NB4 (cell line): ENCODE results near the gene ZNF791.
"Not testable (repeated sequence)": the region's sequence is repeated elsewhere in the genome, so short reads cannot be mapped to it uniquely, and the experiment has no call there.

Experiments
- DNase-seq: peaks from one replicate; pipeline ENCODE4 v3.0.0; 2010; ENCODE audit warnings: low read depth
- H3K4me3 ChIP-seq: one replicate; pipeline ENCODE4 v1.5.1; 2011; ENCODE audit warnings: mild to moderate bottlenecking, low read depth, low read length, moderate library complexity
- CTCF ChIP-seq: IDR thresholded peaks from one replicate; pipeline ENCODE4 v1.5.1; 2012; ENCODE audit warnings: low read depth, low read length
- MAX ChIP-seq: IDR thresholded peaks from 2 replicates; pipeline ENCODE4 v1.6.1; 2011; ENCODE audit warnings: low read depth, low read length
- MYC ChIP-seq: IDR thresholded peaks from 2 replicates; pipeline ENCODE4 v1.6.1; 2011; ENCODE audit warnings: low read depth, low read length
- POLR2A ChIP-seq: IDR thresholded peaks from 2 replicates; pipeline ENCODE4 v1.6.1; 2011; ENCODE audit warnings: mild to moderate bottlenecking; ENCODE audit not compliant: insufficient read length; ENCODE audit errors: extremely low read depth

ZNF791 gene

GRCh38 chr19:12610540-12611360 is at the start of gene ZNF791, which contains the start of gene ZNF490:
Gene ZNF791 (plus strand): TSS chr19:12610920. CDS start chr19:12611080, 160 bp downstream.
Gene ZNF490 (minus strand): TSS chr19:12610813. CDS start chr19:12610680, 133 bp downstream.
- TF ChIP-seq CTCF (no peak), POLR2A (peak; percentile 91), MYC (peak; percentile 71), MAX (peak; percentile 48)
- H3K4me3 ChIP-seq, result peak within 1 kb of the TSS; percentile 99
- peak; percentile 96 for DNase-seq

- DNase-seq, result peak; percentile 85
- TF ChIP-seq MYC, result no peak
- TF ChIP-seq CTCF, result peak; percentile 96
- 0 out of 2 replicates have a peak, but pooled peaks have one; percentile 31 for TF ChIP-seq MAX
- TF ChIP-seq POLR2A, result no peak
- H3K4me3 ChIP-seq, result no peak overlapping the region
Observed at GRCh38 chr19:12564016-12564664, 46.6 kb upstream of the ZNF791 start.

GRCh38 chr19:12566380-12566779 is 44.3 kb upstream of the ZNF791 start:
- H3K4me3 ChIP-seq, DNase-seq: not testable (repeated sequence)

- H3K4me3 ChIP-seq, result no peak overlapping the region
- TF ChIP-seq MYC, result no peak
- TF ChIP-seq CTCF, result no peak
- no peak for TF ChIP-seq POLR2A
- no peak for TF ChIP-seq MAX
- DNase-seq, result no peak
Observed at GRCh38 chr19:12567951-12568350, 42.8 kb upstream of the ZNF791 start.

GRCh38 chr19:12574036-12574435 is 36.7 kb upstream of the ZNF791 start:
- TF ChIP-seq POLR2A (no peak), MAX (peak; percentile 61; the same call in 1 of the 2 replicates), MYC (no peak), CTCF (no peak)
- no peak overlapping the region for H3K4me3 ChIP-seq
- peak; percentile 17 for DNase-seq

- no peak for DNase-seq
- no peak overlapping the region for H3K4me3 ChIP-seq
- TF ChIP-seq POLR2A, result no peak
- TF ChIP-seq MAX, result no peak
- no peak for TF ChIP-seq CTCF
- no peak for TF ChIP-seq MYC
Observed at GRCh38 chr19:12578641-12579040, 32.1 kb upstream of the ZNF791 start.
